Limb (tissue), 2 donors: ENCODE results near the gene FCMR.
A peak's percentile ranks its signal among the peaks of the same experiment; 100 is the strongest.
"Not testable (repeated sequence)": the region's sequence is repeated elsewhere in the genome, so short reads cannot be mapped to it uniquely, and the experiment has no call there.

Experiments
- DNase-seq, 2 donors: peaks; one replicate each; pipeline ENCODE4 v3.0.0-alpha.2; 2016; ENCODE audit errors: extremely low spot score in 2 of 2

Gene FCMR

GRCh38 chr1:206875752-206876377 is 45.9 kb downstream of the FCMR start:
- DNase-seq: no peak

- DNase-seq: no peak
Observed at GRCh38 chr1:206873603-206874188, 48.0 kb downstream of the FCMR start.

GRCh38 chr1:206872139-206872538 is 49.6 kb downstream of the FCMR start:
- DNase-seq: no peak

GRCh38 chr1:206868264-206868663 is 53.5 kb downstream of the FCMR start:
- DNase-seq: no peak

GRCh38 chr1:206867716-206868115 is 54.0 kb downstream of the FCMR start:
- no peak for DNase-seq

- no peak for DNase-seq
Observed at GRCh38 chr1:206867239-206867638, 54.5 kb downstream of the FCMR start.

- no peak for DNase-seq
Observed at GRCh38 chr1:206866062-206866461, 55.7 kb downstream of the FCMR start.

- peak; percentile 10 to 52 for DNase-seq
Observed at GRCh38 chr1:206864939-206865671, 56.6 kb downstream of the FCMR start, which contains the start of gene IL20. IL20 (plus strand) TSS chr1:206865623; CDS start chr1:206865853, 230 bp downstream.

- DNase-seq: no peak
Observed at GRCh38 chr1:206863266-206863665, 58.5 kb downstream of the FCMR start.

- no peak for DNase-seq
Observed at GRCh38 chr1:206860165-206860564, 61.6 kb downstream of the FCMR start.

- DNase-seq: no peak
Observed at GRCh38 chr1:206859082-206859521, 62.6 kb downstream of the FCMR start.

- DNase-seq: no peak
Observed at GRCh38 chr1:206856674-206857464, 64.9 kb downstream of the FCMR start.

- DNase-seq: no peak
Observed at GRCh38 chr1:206855859-206856258, 65.9 kb downstream of the FCMR start.

- no peak for DNase-seq
Observed at GRCh38 chr1:206854401-206855129, 67.2 kb downstream of the FCMR start.

- DNase-seq: not testable (repeated sequence)
Observed at GRCh38 chr1:206853696-206854095, 68.0 kb downstream of the FCMR start.
